Stimulated activated CD4-positive, alpha-beta T cell treated with anti-CD3 and anti-CD28 coated beads, Interleukin-15, amount 100 ng/mL, for 48 hours (primary cell): ENCODE data around the gene CFD.
"Not testable (repeated sequence)": the region's sequence is repeated elsewhere in the genome, so short reads cannot be mapped to it uniquely, and the experiment has no call there.

Experiments
- DNase-seq, 2 donors: peaks; one replicate each; pipeline ENCODE4 v3.0.0-alpha.2; 2020; ENCODE audit warnings: low read depth in 2 of 2

The CFD gene

GRCh38 chr19:871446-872265 lies 12.2 kb downstream of the CFD start:
- no peak for DNase-seq

- DNase-seq: peak; percentile 72 to 83
Observed at GRCh38 chr19:872266-872951, 12.9 kb downstream of the CFD start.

GRCh38 chr19:873084-873483 lies 13.6 kb downstream of the CFD start:
- peak; percentile 61 to 63 for DNase-seq

- DNase-seq: no peak
Observed at GRCh38 chr19:873561-874041, 14.1 kb downstream of the CFD start.

GRCh38 chr19:875265-875879 lies 15.9 kb downstream of the CFD start:
- DNase-seq: no peak

- no peak for DNase-seq
Observed at GRCh38 chr19:876089-876488, 16.6 kb downstream of the CFD start.

GRCh38 chr19:876780-877314 lies 17.4 kb downstream of the CFD start:
- DNase-seq: no peak

GRCh38 chr19:877992-878660 lies 18.7 kb downstream of the CFD start:
- not testable (repeated sequence) for DNase-seq

GRCh38 chr19:878751-879561 lies 19.5 kb downstream of the CFD start:
- not testable (repeated sequence) for DNase-seq

- no peak for DNase-seq
Observed at GRCh38 chr19:879711-880438, 20.4 kb downstream of the CFD start.

GRCh38 chr19:881385-882071 lies 22.1 kb downstream of the CFD start:
- DNase-seq: no peak

- DNase-seq: no peak
Observed at GRCh38 chr19:882871-883497, 23.5 kb downstream of the CFD start.

- DNase-seq: no peak
Observed at GRCh38 chr19:883661-884211, 24.3 kb downstream of the CFD start.

GRCh38 chr19:884420-885211 lies 25.2 kb downstream of the CFD start:
- DNase-seq: no peak

GRCh38 chr19:885536-886224 lies 26.2 kb downstream of the CFD start:
- DNase-seq: no peak

- DNase-seq: no peak
Observed at GRCh38 chr19:887072-887471, 27.6 kb downstream of the CFD start.

- DNase-seq: no peak
Observed at GRCh38 chr19:887599-887998, 28.1 kb downstream of the CFD start.
